ENCODE measurements around the gene MAD1L1. TPM values are rescaled to one million over a fixed set of nuclear protein-coding genes. Genes with fewer than 3 reads are reported as not detected.

The MAD1L1 gene
- total RNA-seq, 2 donors from 2014 or later, result 59.1 to 61.4 TPM

DNA sequence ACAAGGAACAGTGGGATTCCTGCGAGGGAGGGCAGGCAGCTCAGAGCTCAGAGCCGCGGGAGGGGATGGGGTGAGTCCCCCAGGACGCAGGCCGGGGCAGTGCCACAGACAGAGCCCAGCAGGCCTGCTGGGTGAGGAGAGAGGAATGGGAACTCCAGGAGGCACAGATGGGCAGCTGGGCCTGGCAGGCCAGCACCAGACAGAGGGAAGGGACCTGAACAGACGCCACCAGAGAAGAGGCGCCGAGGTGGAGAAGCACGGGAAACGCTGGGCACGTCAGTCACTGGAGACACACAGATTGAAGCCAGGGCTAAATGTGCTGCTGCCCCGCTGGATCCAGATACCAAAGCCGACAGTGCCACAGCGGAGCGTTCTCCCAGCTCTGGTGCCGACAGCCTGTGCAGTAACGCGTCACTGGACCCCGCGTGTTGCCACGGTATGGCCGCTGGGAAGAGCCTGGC, 225.8 kb downstream of the MAD1L1 start:
- H3K27me3 Mint-ChIP-seq (ENCODE audit: insufficient read depth), result no peaks in the 10 kb centered on the region
- H3K36me3 ChIP-seq (ENCODE audit: control insufficient read depth, insufficient read depth, low read length), result no peaks in the 10 kb centered on the region
- H3K27ac Mint-ChIP-seq, result no peak overlapping the region
- H3K4me1 Mint-ChIP-seq, result no peaks in the 10 kb centered on the region
- TF ChIP-seq, protein P1, sequence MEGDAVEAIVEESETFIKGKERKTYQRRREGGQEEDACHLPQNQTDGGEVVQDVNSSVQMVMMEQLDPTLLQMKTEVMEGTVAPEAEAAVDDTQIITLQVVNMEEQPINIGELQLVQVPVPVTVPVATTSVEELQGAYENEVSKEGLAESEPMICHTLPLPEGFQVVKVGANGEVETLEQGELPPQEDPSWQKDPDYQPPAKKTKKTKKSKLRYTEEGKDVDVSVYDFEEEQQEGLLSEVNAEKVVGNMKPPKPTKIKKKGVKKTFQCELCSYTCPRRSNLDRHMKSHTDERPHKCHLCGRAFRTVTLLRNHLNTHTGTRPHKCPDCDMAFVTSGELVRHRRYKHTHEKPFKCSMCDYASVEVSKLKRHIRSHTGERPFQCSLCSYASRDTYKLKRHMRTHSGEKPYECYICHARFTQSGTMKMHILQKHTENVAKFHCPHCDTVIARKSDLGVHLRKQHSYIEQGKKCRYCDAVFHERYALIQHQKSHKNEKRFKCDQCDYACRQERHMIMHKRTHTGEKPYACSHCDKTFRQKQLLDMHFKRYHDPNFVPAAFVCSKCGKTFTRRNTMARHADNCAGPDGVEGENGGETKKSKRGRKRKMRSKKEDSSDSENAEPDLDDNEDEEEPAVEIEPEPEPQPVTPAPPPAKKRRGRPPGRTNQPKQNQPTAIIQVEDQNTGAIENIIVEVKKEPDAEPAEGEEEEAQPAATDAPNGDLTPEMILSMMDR (conservative IDR thresholded peaks at IDR 0.05), result no peak
- peaks cover 2% of the 10 kb centered on the region for H3K36me3 Mint-ChIP-seq (ENCODE audit: low read depth)
- H3K9ac ChIP-seq (ENCODE audit: extremely low read depth, low read length, poor library complexity, severe bottlenecking), result no peak overlapping the region
- 90 to 93% methylated on average over 20 to 22 of the region's 22 CpGs for WGBS, 2 experiments (ENCODE audit: insufficient coverage in 1 of 2, insufficient read length in 1 of 2)
- peak overlapping the region; percentile 66 for H3K27ac ChIP-seq (ENCODE audit: low read depth, low read length)
- H3K4me3 Mint-ChIP-seq, result no peak overlapping the region
- no peak overlapping the region for H3K4me3 ChIP-seq (ENCODE audit: low read length)
- H3K9me3 ChIP-seq (ENCODE audit: control insufficient read depth, low read length), result no peaks in the 10 kb centered on the region
- H3K4me1 ChIP-seq (ENCODE audit: control insufficient read depth, insufficient read depth, low read length), result no peaks in the 10 kb centered on the region
- DNase-seq, result peak; percentile 39
- H3K9me3 Mint-ChIP-seq, result no peaks in the 10 kb centered on the region
- no peaks in the 10 kb centered on the region for H3K27me3 ChIP-seq (ENCODE audit: control insufficient read depth, insufficient read depth, low read length, poor library complexity, severe bottlenecking)

DNA sequence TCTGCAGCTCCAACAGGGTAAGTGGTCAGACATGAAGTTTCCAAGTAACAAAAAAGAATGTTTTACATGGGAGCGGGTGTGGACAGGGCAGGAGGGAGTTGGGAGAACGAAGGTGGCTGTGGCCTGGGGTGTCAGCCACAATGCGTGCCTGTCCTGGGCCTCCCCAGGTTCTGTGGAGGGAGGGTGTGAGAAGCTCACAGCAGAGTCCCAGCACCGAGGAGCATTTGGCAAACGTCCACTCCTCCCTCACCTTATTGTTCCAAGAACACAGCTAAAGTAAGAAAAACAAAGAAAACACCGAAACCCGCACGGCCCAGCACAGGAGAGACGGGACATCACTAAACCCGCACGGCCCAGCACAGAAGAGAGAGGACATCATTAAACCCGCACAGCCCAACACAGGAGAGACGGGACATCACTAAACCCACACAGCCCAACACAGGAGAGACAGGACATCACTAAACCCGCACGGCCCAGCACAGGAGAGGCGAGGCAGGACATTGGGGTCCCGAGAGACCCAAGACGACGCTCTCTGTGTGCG, 226.4 kb downstream of the MAD1L1 start:
- no peaks in the 10 kb centered on the region for H3K9me3 Mint-ChIP-seq
- no peak for DNase-seq
- H3K4me3 Mint-ChIP-seq, result no peak overlapping the region
- Histone ChIP-seq H3K9ac (ENCODE audit: extremely low read depth, low read length, poor library complexity, severe bottlenecking) (no peak overlapping the region), H3K9me3 (ENCODE audit: control insufficient read depth, low read length) (no peaks in the 10 kb centered on the region), H3K36me3 (ENCODE audit: control insufficient read depth, insufficient read depth, low read length) (no peaks in the 10 kb centered on the region), H3K27me3 (ENCODE audit: control insufficient read depth, insufficient read depth, low read length, poor library complexity, severe bottlenecking) (no peaks in the 10 kb centered on the region), H3K27ac (ENCODE audit: low read depth, low read length) (peak overlapping the region; percentile 66), H3K4me3 (ENCODE audit: low read length) (no peak overlapping the region), H3K4me1 (ENCODE audit: control insufficient read depth, insufficient read depth, low read length) (no peaks in the 10 kb centered on the region)
- TF ChIP-seq, protein P1 (conservative IDR thresholded peaks at IDR 0.05), result no peak
- H3K4me1 Mint-ChIP-seq, result no peaks in the 10 kb centered on the region
- H3K36me3 Mint-ChIP-seq (ENCODE audit: low read depth), result no peaks in the 10 kb centered on the region
- H3K27me3 Mint-ChIP-seq (ENCODE audit: insufficient read depth), result no peaks in the 10 kb centered on the region
- peak overlapping the region; percentile 44 for H3K27ac Mint-ChIP-seq
- WGBS, 2 experiments (ENCODE audit: insufficient coverage in 1 of 2, insufficient read length in 1 of 2), result 90 to 92% methylated on average over 16 to 20 of the region's 20 CpGs

DNA sequence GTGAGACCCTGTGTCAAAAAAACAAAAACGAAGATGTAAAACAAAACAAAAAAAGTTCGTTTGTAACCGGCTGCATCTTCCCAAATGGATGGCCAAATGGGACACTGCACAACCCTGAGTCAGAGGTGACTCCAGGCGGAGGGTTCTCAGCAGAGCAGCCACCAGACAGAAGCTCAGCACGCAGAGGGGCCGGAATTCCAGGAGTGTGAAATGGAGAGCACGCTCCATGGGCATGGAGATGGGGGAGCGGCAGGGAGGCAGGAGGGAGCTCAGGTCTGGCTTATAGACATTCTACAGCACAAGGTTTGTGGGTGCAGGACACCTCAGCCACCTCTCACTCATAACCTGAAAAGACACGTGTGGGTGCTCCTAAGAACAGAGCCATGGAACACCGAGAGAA, 227.0 kb downstream of the MAD1L1 start:
- H3K27ac Mint-ChIP-seq, result peak overlapping the region; percentile 44
- 91 to 92% methylated on average over 10 of the region's 10 CpGs for WGBS, 2 experiments (ENCODE audit: insufficient coverage in 1 of 2, insufficient read length in 1 of 2)
- Histone ChIP-seq H3K9me3 (ENCODE audit: control insufficient read depth, low read length) (no peaks in the 10 kb centered on the region), H3K27ac (ENCODE audit: low read depth, low read length) (no peak overlapping the region), H3K9ac (ENCODE audit: extremely low read depth, low read length, poor library complexity, severe bottlenecking) (no peak overlapping the region), H3K4me3 (ENCODE audit: low read length) (no peak overlapping the region), H3K36me3 (ENCODE audit: control insufficient read depth, insufficient read depth, low read length) (no peaks in the 10 kb centered on the region), H3K27me3 (ENCODE audit: control insufficient read depth, insufficient read depth, low read length, poor library complexity, severe bottlenecking) (no peaks in the 10 kb centered on the region), H3K4me1 (ENCODE audit: control insufficient read depth, insufficient read depth, low read length) (no peaks in the 10 kb centered on the region)
- H3K9me3 Mint-ChIP-seq, result no peaks in the 10 kb centered on the region
- no peaks in the 10 kb centered on the region for H3K27me3 Mint-ChIP-seq (ENCODE audit: insufficient read depth)
- no peak overlapping the region for H3K4me3 Mint-ChIP-seq
- H3K36me3 Mint-ChIP-seq (ENCODE audit: low read depth), result no peaks in the 10 kb centered on the region
- no peak for DNase-seq
- TF ChIP-seq, protein P1 (conservative IDR thresholded peaks at IDR 0.05), result no peak
- H3K4me1 Mint-ChIP-seq, result no peaks in the 10 kb centered on the region

Data from endodermal cell (in vitro differentiated cells).